Activated T-cell treated with anti-CD3 and anti-CD28 coated beads, Interleukin-2, amount 50 U/mL, for 48 hours (primary cell): ENCODE data around the gene TTC19.

Experiments
- DNase-seq, 2 experiments: peaks; one replicate each; pipeline ENCODE4 v3.0.0-alpha.2; 2020

The TTC19 gene

GRCh38 chr17:15999141-15999973, at the start of gene TTC19, which contains the start of gene ZSWIM7:
TSS of gene TTC19 (plus strand) at chr17:15999824. CDS start at chr17:15999849, 25 bp downstream.
TSS of gene ZSWIM7 (minus strand) at chr17:15999704. CDS start at chr17:15999594, 110 bp downstream.
- peak; percentile 96 to 98 for DNase-seq

- no peak for DNase-seq
Observed at GRCh38 chr17:15951368-15952047, 48.1 kb upstream of the TTC19 start.

- DNase-seq: no peak
Observed at GRCh38 chr17:15952048-15952532, 47.5 kb upstream of the TTC19 start.

GRCh38 chr17:15952916-15953790, 46.5 kb upstream of the TTC19 start:
- no peak for DNase-seq

GRCh38 chr17:15954222-15954621, 45.4 kb upstream of the TTC19 start:
- DNase-seq: no peak

GRCh38 chr17:15955793-15956541, 43.7 kb upstream of the TTC19 start:
- DNase-seq: no peak

- DNase-seq: peak; percentile 52 to 63
Observed at GRCh38 chr17:15957206-15957605, 42.4 kb upstream of the TTC19 start.

GRCh38 chr17:15957608-15958307, 41.9 kb upstream of the TTC19 start:
- no peak for DNase-seq

- DNase-seq: no peak
Observed at GRCh38 chr17:15958484-15958854, 41.2 kb upstream of the TTC19 start.

- DNase-seq: no peak
Observed at GRCh38 chr17:15963670-15964110, 35.9 kb upstream of the TTC19 start.

- DNase-seq: no peak
Observed at GRCh38 chr17:15965528-15965927, 34.1 kb upstream of the TTC19 start.

GRCh38 chr17:15966183-15966878, 33.3 kb upstream of the TTC19 start:
- no peak for DNase-seq

- DNase-seq: no peak
Observed at GRCh38 chr17:15966879-15967248, 32.8 kb upstream of the TTC19 start.

- no peak for DNase-seq
Observed at GRCh38 chr17:15967706-15968399, 31.8 kb upstream of the TTC19 start.

GRCh38 chr17:15969463-15969862, 30.2 kb upstream of the TTC19 start:
- DNase-seq: no peak

GRCh38 chr17:15970500-15970899, 29.1 kb upstream of the TTC19 start:
- no peak for DNase-seq

GRCh38 chr17:15971098-15971678, 28.4 kb upstream of the TTC19 start:
- DNase-seq: no peak

GRCh38 chr17:15971882-15972281, 27.7 kb upstream of the TTC19 start:
- DNase-seq: no peak

GRCh38 chr17:15972497-15972951, 27.1 kb upstream of the TTC19 start:
- DNase-seq: no peak

- no peak for DNase-seq
Observed at GRCh38 chr17:15973016-15973415, 26.6 kb upstream of the TTC19 start.
